SK-N-SH (cell line): ENCODE measurements around the gene ENOX1.

Experiments used
- CHD2 ChIP-seq: fragments of 150-350 bp; IDR thresholded peaks from 2 replicates; pipeline ENCODE4 v1.6.1; 2018; ENCODE audit warnings: low read length; ENCODE audit not compliant: partially characterized antibody
- CTCF ChIP-seq: fragments of 200-600 bp; sonication (generic); IDR thresholded peaks from 2 replicates; pipeline ENCODE4 v1.6.1; 2017; ENCODE audit warnings: antibody characterized with exemption, mild to moderate bottlenecking, moderate library complexity
- EP300 ChIP-seq, 2 experiments: IDR thresholded peaks; 2 replicates each; pipeline versions ENCODE4 v1.4.0 to v1.6.1; 2012; ENCODE audit warnings: borderline replicate concordance in 1 of 2, low read depth in 1 of 2, low read length in 1 of 2
- GATA2 ChIP-seq: sonication (generic); formaldehyde crosslinking; IDR thresholded peaks from 2 replicates; pipeline ENCODE4 v1.5.0; 2020; ENCODE audit warnings: mild to moderate bottlenecking, missing genetic modification reagents

- TF ChIP-seq CTCF = no peak
- TF ChIP-seq CHD2 = no peak
- TF ChIP-seq GATA2 (CRISPR knock-in tag) = no peak
- no peak for TF ChIP-seq EP300 (IDR thresholded peaks at IDR 0.05; ENCODE audit: borderline replicate concordance in 1 of 2, low read depth in 1 of 2, low read length in 1 of 2)
Observed at GRCh38 chr13:43808676-43809075, 21.9 kb upstream of the ENOX1 start.
